H1 (cell line): ENCODE data around the gene NPY5R. TPM values are rescaled to one million over a fixed set of nuclear protein-coding genes. Genes with fewer than 3 reads are reported as not detected.

Source experiments
- CTCF ChIA-PET: fragments of 300-600 bp; sonication (Branson Sonifier 250); formaldehyde crosslinking; loops from one replicate; lab custom pipeline; 2021; ENCODE audit not compliant: partially characterized antibody; lab: Charles Lee
- POLR2A ChIA-PET: fragments of 300-600 bp; sonication (Branson Sonifier 250); formaldehyde crosslinking; loops from one replicate; lab custom pipeline; 2021; ENCODE audit warnings: inconsistent platforms; ENCODE audit not compliant: partially characterized antibody; lab: Charles Lee
- DNase-seq, 2 experiments: peaks; one replicate each; pipeline versions ENCODE4 v3.0.0 to v3.0.0-alpha.2; 2010 to 2022; ENCODE audit warnings: low spot score in 2 of 2, low read depth in 1 of 2, mixed read lengths in 1 of 2
- FAIRE-seq: peaks from 2 replicates; lab custom pipeline; 2011; peaks lifted over from hg19 to GRCh38; lab: Jason Lieb, UNC
- H2AFZ ChIP-seq: 2 replicates; pipeline ENCODE4 v1.8.1; 2012; ENCODE audit warnings: low read length, inconsistent platforms
- H2AK5ac ChIP-seq: 2 replicates; pipeline ENCODE4 v1.6.1; 2013; ENCODE audit warnings: low read depth, low read length
- H2BK120ac ChIP-seq: replicated peaks from 2 replicates; pipeline ENCODE3; 2013; ENCODE audit warnings: low read depth, low read length, inconsistent platforms
- H2BK12ac ChIP-seq: 2 replicates; pipeline ENCODE4 v1.6.1; 2013; ENCODE audit warnings: low read depth, low read length
- H2BK15ac ChIP-seq: 2 replicates; pipeline ENCODE4 v1.6.1; 2013; ENCODE audit warnings: low read length
- H2BK20ac ChIP-seq: 2 replicates; pipeline ENCODE4 v1.6.1; 2013; ENCODE audit warnings: low read length
- H2BK5ac ChIP-seq: 2 replicates; pipeline ENCODE4 v1.6.1; 2013; ENCODE audit warnings: low read depth, low read length
- H3K14ac ChIP-seq: 2 replicates; pipeline ENCODE4 v1.6.1; 2013; ENCODE audit warnings: inconsistent platforms; ENCODE audit not compliant: insufficient read length
- H3K18ac ChIP-seq: 2 replicates; pipeline ENCODE4 v1.6.1; 2013; ENCODE audit warnings: low read length; ENCODE audit errors: extremely low read depth
- H3K23ac ChIP-seq: 2 replicates; pipeline ENCODE4 v1.6.1; 2013; ENCODE audit warnings: inconsistent platforms; ENCODE audit not compliant: insufficient read length
- H3K23me2 ChIP-seq: 2 replicates; pipeline ENCODE4 v1.6.1; 2013; ENCODE audit warnings: low read depth, low read length
- H3K27ac ChIP-seq: 2 replicates; pipeline ENCODE4 v1.6.1; 2011; ENCODE audit warnings: low read depth, low read length, inconsistent platforms
- H3K27me3 ChIP-seq, 4 experiments: replicated peaks in 1 of 4; 1 replicate in 1 of 4; 2 replicates in 3 of 4; pipeline versions ENCODE4 v1.6.1 to v1.8.1; 2011 to 2013; ENCODE audit warnings: low read length in 3 of 4, mild to moderate bottlenecking in 3 of 4, inconsistent platforms in 2 of 4, mixed read lengths in 2 of 4, moderate library complexity in 1 of 4; ENCODE audit not compliant: control insufficient read depth in 3 of 4, insufficient read depth in 3 of 4; ENCODE audit errors: extremely low read depth in 1 of 4
- H3K36me3 ChIP-seq, 4 experiments: 2 replicates each; pipeline versions ENCODE4 v1.6.1 to v1.8.1; 2011 to 2013; ENCODE audit warnings: mild to moderate bottlenecking in 4 of 4, low read length in 3 of 4, moderate library complexity in 2 of 4, control low read depth in 1 of 4, inconsistent platforms in 1 of 4; ENCODE audit not compliant: insufficient read depth in 4 of 4, control insufficient read depth in 2 of 4
- H3K4ac ChIP-seq: replicated peaks from 2 replicates; pipeline ENCODE3; 2013; ENCODE audit warnings: low read length, low read depth, mixed read lengths, inconsistent platforms; ENCODE audit not compliant: insufficient read length
- H3K4me1 ChIP-seq, 4 experiments: replicated peaks in 1 of 4; 1 replicate in 1 of 4; 2 replicates in 3 of 4; pipeline versions ENCODE4 v1.6.1 to v1.8.1; 2011 to 2013; ENCODE audit warnings: low read length in 3 of 4, inconsistent platforms in 2 of 4, mixed read lengths in 1 of 4; ENCODE audit not compliant: insufficient read depth in 4 of 4, control insufficient read depth in 3 of 4
- H3K4me2 ChIP-seq, 2 experiments: 2 replicates each; pipeline versions ENCODE4 v1.6.1 to v1.8.1; 2011 to 2013; ENCODE audit warnings: low read depth in 2 of 2, low read length in 2 of 2, control low read depth in 1 of 2, inconsistent platforms in 1 of 2, mild to moderate bottlenecking in 1 of 2; ENCODE audit not compliant: insufficient read depth in 1 of 2
- H3K4me3 ChIP-seq, 4 experiments: fragments of 200-600, 300-600 bp in 1 of 4; sonication (generic), shearing (Covaris generic), sonication (Bioruptor Twin) in 1 of 4; 2 replicates each; pipeline versions ENCODE4 v1.5.1 to v1.8.1; 2011 to 2016; ENCODE audit warnings: low read length in 4 of 4, low read depth in 3 of 4, control low read depth in 2 of 4, inconsistent platforms in 2 of 4, mild to moderate bottlenecking in 2 of 4, mixed read lengths in 1 of 4, moderate library complexity in 1 of 4; ENCODE audit not compliant: insufficient read depth in 2 of 4; ENCODE audit errors: extremely low read depth in 1 of 4
- H3K56ac ChIP-seq: replicated peaks from 2 replicates; pipeline ENCODE3; 2013; ENCODE audit warnings: low read depth, mild to moderate bottlenecking, mixed read lengths, low read length, inconsistent platforms; ENCODE audit not compliant: insufficient read length
- H3K79me1 ChIP-seq: 2 replicates; pipeline ENCODE4 v1.6.1; 2013; ENCODE audit warnings: low read depth, low read length, control low read depth
- H3K79me2 ChIP-seq, 2 experiments: 2 replicates each; pipeline versions ENCODE4 v1.6.1 to v1.8.1; 2012 to 2013; ENCODE audit warnings: low read length in 2 of 2, mild to moderate bottlenecking in 2 of 2, inconsistent platforms in 1 of 2; ENCODE audit not compliant: insufficient read depth in 2 of 2, control insufficient read depth in 1 of 2
- H3K9ac ChIP-seq, 4 experiments: replicated peaks in 1 of 4; 1 replicate in 1 of 4; 2 replicates in 3 of 4; pipeline versions ENCODE4 v1.6.1 to v1.8.1; 2011 to 2013; ENCODE audit warnings: low read depth in 3 of 4, low read length in 3 of 4, control low read depth in 2 of 4, mild to moderate bottlenecking in 2 of 4, moderate library complexity in 2 of 4, inconsistent platforms in 1 of 4; ENCODE audit errors: extremely low read depth in 1 of 4
- H3K9me3 ChIP-seq, 2 experiments: 2 replicates each; pipeline versions ENCODE4 v1.6.1 to v1.8.1; 2012 to 2013; ENCODE audit warnings: mild to moderate bottlenecking in 2 of 2, moderate library complexity in 2 of 2, control low read depth in 1 of 2, inconsistent platforms in 1 of 2, low read depth in 1 of 2, low read length in 1 of 2, mixed read lengths in 1 of 2; ENCODE audit not compliant: insufficient read depth in 2 of 2
- H4K20me1 ChIP-seq, 2 experiments: replicated peaks in 1 of 2; 2 replicates each; pipeline versions ENCODE3 to v1.8.1; 2011 to 2013; ENCODE audit warnings: inconsistent platforms in 2 of 2, low read length in 2 of 2, mild to moderate bottlenecking in 1 of 2; ENCODE audit not compliant: insufficient read depth in 2 of 2, control insufficient read depth in 1 of 2
- H4K5ac ChIP-seq: 2 replicates; pipeline ENCODE4 v1.6.1; 2013; ENCODE audit warnings: low read length, low read depth, mixed read lengths, inconsistent platforms; ENCODE audit not compliant: insufficient read length
- H4K8ac ChIP-seq: 2 replicates; pipeline ENCODE4 v1.8.0; 2013; ENCODE audit warnings: mild to moderate bottlenecking, moderate library complexity, low read length, inconsistent platforms; ENCODE audit not compliant: insufficient read depth; ENCODE audit errors: extremely low read depth
- H4K91ac ChIP-seq: replicated peaks from 2 replicates; pipeline ENCODE3; 2013; ENCODE audit warnings: low read length, mixed read lengths, inconsistent platforms; ENCODE audit not compliant: insufficient read length
- ATF3 ChIP-seq: IDR thresholded peaks from 2 replicates; pipeline ENCODE4 v1.6.1; 2011; ENCODE audit warnings: low read depth, mild to moderate bottlenecking, low read length; ENCODE audit not compliant: insufficient read depth
- CHD1 ChIP-seq: IDR thresholded peaks from 2 replicates; pipeline ENCODE4 v1.6.1; 2012; ENCODE audit warnings: low read depth, low read length, improper control_type of control experiment
- SAP30 ChIP-seq: fragments of 300-600 bp; sonication (generic); IDR thresholded peaks from 2 replicates; pipeline ENCODE4 v1.7.1; 2012; ENCODE audit warnings: low read length, moderate library complexity, mild to moderate bottlenecking, inconsistent platforms; ENCODE audit not compliant: insufficient read depth, insufficient replicate concordance
- WGBS, 2 experiments: shearing (Covaris generic) in 1 of 2; methylation state at CpG; one replicate each; pipeline versions ENCODE4 v1.1.6 to v1.1.7; 2013 to 2015; ENCODE audit warnings: low lambda C conversion rate in 2 of 2, mixed read lengths in 2 of 2, inconsistent platforms in 1 of 2, low coverage in 1 of 2, missing lambda C conversion rate in 1 of 2; ENCODE audit not compliant: insufficient replicate concordance in 2 of 2, insufficient coverage in 1 of 2, insufficient read length in 1 of 2; ENCODE audit errors: extremely low coverage in 1 of 2, missing lambda C conversion rate in 1 of 2; 5-methylcytosine and 5-hydroxymethylcytosine counted together
- polyA plus RNA-seq, 7 experiments: library from polyadenylated mRNA; depleted of rRNA in 3 of 7; stranded (reverse) in 5 of 7; unstranded in 2 of 7; fragments of >200 nt in 5 of 7; fragments of 200-250 nt in 2 of 7; gene quantifications; 1 replicate in 5 of 7; 2 replicates in 1 of 7; 4 replicates in 1 of 7; pipeline versions ENCODE4 v1.2.1 to v1.2.3, GENCODE V29; 2011 to 2013; ENCODE audit warnings: missing spikeins in 2 of 7, mixed read lengths in 2 of 7
- total RNA-seq: library from RNA; stranded (reverse); fragmentation: NEBNext Ultra II Directional; extraction: Animal tissue kit (Norgen Biotek cat#: 25700); gene quantifications from 2 replicates; pipeline ENCODE4 v1.2.1, GENCODE V29; 2021

Gene NPY5R
- total and polyA plus RNA-seq, 2 of the 8 experiments (the other 6 are each of a cell fraction or from before 2014, with no cell fraction given): 1.5 to 1.9 TPM

GRCh38 chr4:163367651-163368050 is 24.0 kb downstream of the NPY5R start:
- Histone ChIP-seq H3K23ac (no peak overlapping the region), H2BK120ac (no peak overlapping the region), H4K91ac (no peak overlapping the region), H2BK20ac (no peak overlapping the region), H2AFZ (no peak overlapping the region; the same call in 1 of the 2 replicates), H4K8ac (no peak overlapping the region), H3K4me2 (no peak overlapping the region), H3K9me3 (no peaks in the 10 kb centered on the region), H3K36me3 (no peaks in the 10 kb centered on the region), H3K14ac (no peak overlapping the region), H3K27ac (no peak overlapping the region), H3K18ac (no peak overlapping the region), H2AK5ac (no peak overlapping the region), H2BK15ac (no peak overlapping the region), H3K4me3 (no peak overlapping the region), H3K27me3 (no peaks in the 10 kb centered on the region), H3K79me2 (no peaks in the 10 kb centered on the region), H3K79me1 (no peaks in the 10 kb centered on the region), H2BK12ac (no peak overlapping the region), H3K4me1 (0 out of 7 replicates have a peak, but pooled peaks cover 0 to 2% (median 0%) of the 10 kb centered on the region in 4 experiments), H3K4ac (no peak overlapping the region), H4K20me1 (no peaks in the 10 kb centered on the region), H2BK5ac (no peak overlapping the region), H3K9ac (no peak overlapping the region), H3K56ac (no peak overlapping the region), H4K5ac (no peak overlapping the region), H3K23me2 (no peaks in the 10 kb centered on the region)
- WGBS, 2 experiments: 92% methylated on average over 3 of the region's 3 CpGs; no CpG with 5 or more reads in 1 of the 2 experiments
- FAIRE-seq (no peak), DNase-seq (no peak)
- ChIA-PET CTCF (interaction anchor here (1.0 to 1.3 kb wide), 2 partner anchors 11 to 45 kb away, joined by 3 read pairs; no protein-coding TSS in a partner anchor), POLR2A (no interaction called here)
- TF ChIP-seq SAP30 (no peak), CHD1 (no peak), ATF3 (no peak)
